ENCODE results near the gene TSPO. TPM values are rescaled to one million over a fixed set of nuclear protein-coding genes. Genes with fewer than 3 reads are reported as not detected.

TSPO gene
- total RNA-seq (2021; fragmentation: NEBNext Ultra II Directional; extraction: Animal tissue kit (Norgen Biotek cat#: 25700)) = 19.2 and 19.9 TPM in 2 replicates
- 51.5 and 63.4 TPM in 2 replicates for polyA plus RNA-seq (2011; rRNA removed)
- polyA plus RNA-seq (2011; cell fraction: cytosol; rRNA removed) = 31.2 TPM
- polyA plus RNA-seq (2011; cell fraction: nucleus; rRNA removed) = 31.8 TPM
- polyA plus RNA-seq (2012, experiment 1 of 2) = 9.5 to 28.2 TPM (median 19.1 TPM) in 4 replicates
- 21.4 TPM for polyA plus RNA-seq (2012, experiment 2 of 2)
- 37.2 TPM for polyA plus RNA-seq (2013, experiment 1 of 2)
- 37.9 TPM for polyA plus RNA-seq (2013, experiment 2 of 2)
- 1.3 and 4.3 TPM in 2 replicates for polyA minus RNA-seq (2011; rRNA and poly(A)+ RNA removed)
- 9.0 TPM for polyA minus RNA-seq (2011; cell fraction: cytosol; rRNA and poly(A)+ RNA removed)
- polyA minus RNA-seq (2011; cell fraction: nucleus; rRNA and poly(A)+ RNA removed) = 7.9 TPM
- long read RNA-seq, experiment 1, transcript TSPO-202 (4 exons, 881 nt) = major isoform, 22 of 30 reads
- long read RNA-seq, experiment 1, partial matches to known transcripts = 5 of 30 reads
- long read RNA-seq, experiment 1, other reads (novel, unspliced or antisense) = 1 of 30 reads
- long read RNA-seq, experiment 2 = 0 reads

DNA sequence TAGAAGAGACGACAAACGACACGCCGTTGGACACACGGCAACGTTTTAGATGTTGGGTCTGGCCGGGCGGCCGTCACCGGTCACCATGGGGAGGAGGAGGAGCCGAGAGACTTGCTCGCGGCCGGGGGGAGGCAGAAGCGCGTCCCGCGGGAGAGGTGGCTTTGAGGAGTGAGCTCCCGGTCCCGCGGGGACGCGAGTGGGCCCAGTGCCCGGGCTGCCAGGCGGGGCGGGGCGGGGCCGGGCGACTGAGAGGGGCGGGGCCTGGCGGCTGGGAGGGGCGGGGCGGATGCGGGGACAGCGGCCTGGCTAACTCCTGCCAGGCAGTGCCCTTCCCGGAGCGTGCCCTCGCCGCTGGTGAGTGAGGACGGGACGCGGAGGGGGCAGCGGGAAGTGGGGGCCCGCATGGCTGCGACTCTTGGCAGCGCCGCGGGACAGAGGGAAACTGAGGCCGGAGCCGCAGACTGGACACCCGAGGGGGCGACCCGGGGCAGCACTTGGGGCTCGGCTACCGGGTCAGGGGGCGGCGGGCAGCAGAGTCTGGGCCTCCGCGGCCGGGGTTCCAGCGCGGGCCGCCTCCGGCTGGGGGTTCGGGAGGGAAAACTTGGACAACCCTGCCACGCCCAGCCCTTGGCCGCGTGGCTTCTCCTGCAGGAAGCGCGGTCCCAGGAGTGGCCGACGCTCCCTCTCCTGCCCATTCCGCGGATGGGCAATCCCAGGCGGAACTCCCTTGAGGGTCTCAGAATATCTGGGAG lies at the start of gene TSPO:
Gene TSPO (plus strand): TSS at position 309 of the 752 bp plus-strand sequence. CDS start 7,680 bp downstream, outside the sequence.
- ChIA-PET POLR2A (ENCODE audit: partially characterized antibody) (interaction anchor here (0.8 to 2.2 kb wide), 2 partner anchors 13 to 36 kb away, joined by 3 to 4 read pairs; no protein-coding TSS in a partner anchor), CTCF (ENCODE audit: partially characterized antibody) (interaction anchor here (1.0 kb wide), 1 partner anchor 91 kb away, joined by 3 read pairs; no protein-coding TSS in a partner anchor)
- Histone ChIP-seq H2BK120ac (replicated peaks; ENCODE audit: low read depth, low read length) (no peak within 1 kb of the TSS), H3K27me3 (replicated peaks in 1 of 4; ENCODE audit: control insufficient read depth in 3 of 4, extremely low read depth in 1 of 4, insufficient read depth in 3 of 4, low read length in 3 of 4) (peaks cover 1 to 21% (median 14%) of the 10 kb centered on the region in 4 experiments), H4K8ac (ENCODE audit: extremely low read depth, insufficient read depth, low read length) (peak within 1 kb of the TSS; percentile 80), H3K4me3 (ENCODE audit: extremely low read depth in 1 of 4, insufficient read depth in 2 of 4, low read depth in 3 of 4, low read length in 4 of 4) (peak within 1 kb of the TSS; percentile 39 to 70 (median 46)), H3K23me2 (ENCODE audit: low read depth, low read length) (peaks cover 13% of the 10 kb centered on the region; the same call in 1 of the 2 replicates), H4K5ac (ENCODE audit: insufficient read length, low read depth, low read length) (no peak within 1 kb of the TSS), H3K27ac (ENCODE audit: low read depth, low read length) (no peak within 1 kb of the TSS), H3K14ac (ENCODE audit: insufficient read length) (no peak within 1 kb of the TSS), H3K36me3 (ENCODE audit: control insufficient read depth in 2 of 4, insufficient read depth in 4 of 4, low read length in 3 of 4) (no peaks in the 10 kb centered on the region), H4K20me1 (replicated peaks in 1 of 2; ENCODE audit: control insufficient read depth in 1 of 2, insufficient read depth in 2 of 2, low read length in 2 of 2) (no peaks in the 10 kb centered on the region), H3K56ac (replicated peaks; ENCODE audit: insufficient read length, low read depth, low read length) (no peak within 1 kb of the TSS), H2BK15ac (ENCODE audit: low read length) (peak within 1 kb of the TSS; percentile 72; the same call in 1 of the 2 replicates), H2AFZ (ENCODE audit: low read length) (peak within 1 kb of the TSS; percentile 9; the same call in 1 of the 2 replicates), H3K23ac (ENCODE audit: insufficient read length) (no peak within 1 kb of the TSS), H2AK5ac (ENCODE audit: low read depth, low read length) (no peak within 1 kb of the TSS), H4K91ac (replicated peaks; ENCODE audit: insufficient read length, low read length) (peak within 1 kb of the TSS; percentile 40), H3K4me2 (ENCODE audit: insufficient read depth in 1 of 2, low read depth in 2 of 2, low read length in 2 of 2) (peak within 1 kb of the TSS; percentile 54 to 67), H3K79me2 (ENCODE audit: control insufficient read depth in 1 of 2, insufficient read depth in 2 of 2, low read length in 2 of 2) (no peaks in the 10 kb centered on the region), H3K18ac (ENCODE audit: extremely low read depth, low read length) (peak within 1 kb of the TSS; percentile 48; the same call in 1 of the 2 replicates), H3K9me3 (ENCODE audit: insufficient read depth in 2 of 2, low read depth in 1 of 2, low read length in 1 of 2) (no peaks in the 10 kb centered on the region), H3K9ac (replicated peaks in 1 of 4; ENCODE audit: extremely low read depth in 1 of 4, low read depth in 3 of 4, low read length in 3 of 4) (no peak within 1 kb of the TSS), H3K4ac (replicated peaks; ENCODE audit: insufficient read length, low read depth, low read length) (peak within 1 kb of the TSS; percentile 38), H3K79me1 (ENCODE audit: low read depth, low read length) (no peaks in the 10 kb centered on the region), H2BK12ac (ENCODE audit: low read depth, low read length) (peak within 1 kb of the TSS; percentile 75; the same call in 1 of the 2 replicates), H2BK5ac (ENCODE audit: low read depth, low read length) (peak within 1 kb of the TSS; percentile 44; the same call in 1 of the 2 replicates), H2BK20ac (ENCODE audit: low read length) (no peak within 1 kb of the TSS), H3K4me1 (replicated peaks in 1 of 4; ENCODE audit: control insufficient read depth in 3 of 4, insufficient read depth in 4 of 4, low read length in 3 of 4) (peaks cover 0 to 12% (median 10%) of the 10 kb centered on the region in 4 experiments; a peak in 6 of 7 replicates)
- peak in 1 of 2 experiments; percentile 76 for DNase-seq (ENCODE audit: low read depth in 1 of 2, low spot score in 2 of 2)
- no peak for FAIRE-seq
- 14% methylated on average over 35 of the region's 75 CpGs; no CpG with 5 or more reads in 1 of the 2 experiments for WGBS, 2 experiments (ENCODE audit: extremely low coverage in 1 of 2, insufficient coverage in 1 of 2, insufficient read length in 1 of 2, insufficient replicate concordance in 2 of 2, low coverage in 1 of 2, low lambda C conversion rate in 2 of 2, missing lambda C conversion rate in 1 of 2)
- TF ChIP-seq POU5F1 (IDR thresholded peaks at IDR 0.05; ENCODE audit: low read depth, low read length) (no peak), KDM4A (IDR thresholded peaks at IDR 0.05; ENCODE audit: low read depth, low read length, severe bottlenecking) (peak; percentile 83), HDAC2 (IDR thresholded peaks at IDR 0.05; ENCODE audit: borderline replicate concordance in 1 of 2, low read depth in 2 of 2, low read length in 2 of 2) (0 out of 4 replicates have a peak, but pooled peaks of 1 of the 2 experiments have one; percentile 35), RFX5 (IDR thresholded peaks at IDR 0.05; ENCODE audit: borderline replicate concordance, low read depth, low read length) (no peak), GABPA (IDR thresholded peaks at IDR 0.05; ENCODE audit: borderline replicate concordance, insufficient read depth, low read length) (0 out of 2 replicates have a peak, but pooled peaks have one; percentile 0)
- TF ChIP-seq, protein P1, sequence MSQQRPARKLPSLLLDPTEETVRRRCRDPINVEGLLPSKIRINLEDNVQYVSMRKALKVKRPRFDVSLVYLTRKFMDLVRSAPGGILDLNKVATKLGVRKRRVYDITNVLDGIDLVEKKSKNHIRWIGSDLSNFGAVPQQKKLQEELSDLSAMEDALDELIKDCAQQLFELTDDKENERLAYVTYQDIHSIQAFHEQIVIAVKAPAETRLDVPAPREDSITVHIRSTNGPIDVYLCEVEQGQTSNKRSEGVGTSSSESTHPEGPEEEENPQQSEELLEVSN (IDR thresholded peaks at IDR 0.05) = peak; percentile 92

All from H1 (cell line).